GM18520 (cell line): ENCODE results near the gene VAV2.

Experiments
- ATAC-seq: cut with Tn5 transposase; IDR thresholded peaks from one replicate; pipeline ENCODE4 v1.9.1; 2021; ENCODE audit not compliant: unreplicated experiment

Gene VAV2

DNA sequence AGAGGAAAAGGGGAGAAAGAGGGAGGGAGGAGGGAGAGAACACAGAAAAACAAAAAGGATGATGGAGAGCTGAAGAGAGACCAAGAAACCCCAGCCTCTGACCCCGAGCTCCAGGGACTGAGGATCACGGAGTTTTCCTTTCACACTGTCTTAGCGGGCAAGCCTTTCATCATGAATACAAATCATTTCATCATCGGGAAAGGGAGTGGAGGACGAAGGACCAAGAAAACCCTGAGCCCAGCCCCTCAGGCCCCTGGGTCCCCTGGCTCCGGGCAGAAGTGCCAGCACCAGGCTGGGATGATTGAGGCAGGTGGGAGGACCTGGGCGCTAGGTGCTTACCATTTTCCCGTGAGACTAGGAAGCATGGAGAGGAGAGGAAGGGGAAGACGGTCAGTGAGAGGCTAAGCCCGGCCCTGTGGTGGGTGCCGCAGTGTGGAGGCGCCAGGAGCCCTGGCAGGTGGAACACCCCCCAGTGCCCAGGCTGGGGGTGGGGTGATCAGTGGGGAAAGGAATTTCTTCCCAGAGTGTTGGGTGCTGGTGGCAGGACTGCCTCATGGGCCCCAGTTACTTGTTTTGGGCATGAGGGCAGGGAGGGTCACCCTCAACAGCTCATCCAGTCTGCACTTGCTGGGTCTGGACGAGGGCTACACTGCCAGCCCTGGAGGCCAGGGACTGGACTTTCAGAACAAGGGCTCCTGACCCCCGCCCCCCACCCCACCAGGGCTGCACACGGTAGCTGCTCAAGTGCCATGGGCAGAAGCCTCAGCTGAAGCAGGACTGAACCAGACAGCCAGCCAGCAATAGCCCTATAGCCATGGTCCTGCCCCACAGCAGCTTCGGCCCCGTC, 205.0 kb downstream of the VAV2 start:
- ATAC-seq = no peak

DNA sequence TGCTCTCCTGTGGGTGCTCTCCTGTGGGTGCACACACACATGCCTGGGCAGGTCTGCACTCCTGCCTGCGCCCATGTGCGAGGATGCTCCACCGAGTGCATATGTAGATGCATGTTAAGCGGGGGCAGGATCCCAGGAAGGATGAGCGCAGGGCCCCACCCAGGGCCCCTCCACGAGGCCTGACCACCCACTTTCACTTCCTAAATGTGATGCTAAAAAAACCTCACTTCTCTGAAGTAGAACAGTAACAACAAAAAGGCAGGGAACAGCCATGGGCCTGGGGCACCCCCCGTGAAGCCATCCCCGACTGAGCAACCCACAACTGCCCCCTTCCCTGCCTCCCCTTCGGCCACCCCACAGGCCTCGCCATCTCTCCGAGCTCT, 205.8 kb downstream of the VAV2 start:
- no peak for ATAC-seq

DNA sequence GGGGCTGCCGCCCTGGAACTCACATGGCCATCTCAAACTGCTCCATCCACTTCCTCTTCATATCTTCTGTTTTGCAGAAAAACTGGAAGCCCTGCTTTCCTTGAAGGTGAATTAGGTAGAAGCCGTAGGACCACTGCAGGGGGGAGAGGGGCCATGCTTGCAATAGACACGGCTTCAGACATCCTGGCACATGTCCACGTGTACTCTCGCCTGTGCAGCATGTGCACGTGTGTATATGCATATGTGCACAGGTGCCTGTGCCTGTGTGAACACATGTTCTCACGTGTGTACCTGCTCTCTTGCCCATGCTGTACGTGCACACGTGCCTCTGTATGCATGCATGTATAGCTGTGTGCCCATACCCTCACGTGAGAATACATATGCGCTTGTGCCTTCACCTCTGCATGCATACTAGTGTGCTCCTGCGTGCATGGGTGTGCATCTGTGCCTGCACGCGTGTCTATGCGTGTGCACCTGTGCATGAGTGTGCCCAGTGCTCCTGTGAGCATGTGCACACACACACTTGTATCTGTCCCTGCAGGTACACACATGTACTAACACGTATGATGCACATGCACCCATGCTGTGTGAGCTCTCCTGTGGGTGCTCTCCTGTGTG, 206.3 kb downstream of the VAV2 start:
- ATAC-seq = no peak

DNA sequence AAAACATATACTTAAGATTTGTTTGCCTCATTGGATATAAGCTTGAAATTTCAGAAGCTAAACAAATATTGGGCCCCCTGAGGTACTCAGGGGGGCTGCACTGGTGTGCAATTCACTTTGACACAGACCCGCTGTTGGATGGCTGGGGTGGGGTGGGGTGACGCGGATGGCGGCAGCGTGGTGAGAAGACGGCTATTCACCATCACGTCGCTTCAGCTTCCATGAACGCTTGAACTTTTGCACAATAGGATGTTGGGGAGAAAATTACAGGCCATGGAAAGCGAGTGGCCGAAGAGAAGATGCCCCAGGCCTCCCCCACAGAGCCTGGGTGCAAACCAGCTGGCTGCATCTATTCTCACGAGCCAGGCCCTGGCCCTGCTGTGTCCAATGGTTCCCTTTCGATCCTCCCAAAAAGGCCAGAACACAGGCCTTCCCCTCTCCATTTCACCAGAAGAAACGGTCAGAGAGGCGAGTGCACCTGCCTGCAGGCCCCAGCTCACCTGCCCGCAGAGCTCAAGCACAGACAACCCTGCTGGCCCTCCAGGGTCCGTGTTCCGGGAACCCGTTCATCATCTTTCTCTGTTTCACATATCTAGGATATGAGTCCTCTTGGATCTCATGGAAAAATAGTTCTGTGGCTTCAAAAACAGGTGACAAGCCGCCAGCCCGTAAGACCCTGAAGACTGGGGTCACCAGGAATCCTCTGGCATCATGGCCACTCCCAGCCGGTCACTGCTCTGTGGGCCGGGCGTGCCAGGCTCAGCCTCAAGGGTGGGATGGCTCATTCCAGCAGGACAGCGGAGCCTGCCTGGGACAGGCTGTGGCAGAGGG, 207.2 kb downstream of the VAV2 start:
- ATAC-seq = no peak

DNA sequence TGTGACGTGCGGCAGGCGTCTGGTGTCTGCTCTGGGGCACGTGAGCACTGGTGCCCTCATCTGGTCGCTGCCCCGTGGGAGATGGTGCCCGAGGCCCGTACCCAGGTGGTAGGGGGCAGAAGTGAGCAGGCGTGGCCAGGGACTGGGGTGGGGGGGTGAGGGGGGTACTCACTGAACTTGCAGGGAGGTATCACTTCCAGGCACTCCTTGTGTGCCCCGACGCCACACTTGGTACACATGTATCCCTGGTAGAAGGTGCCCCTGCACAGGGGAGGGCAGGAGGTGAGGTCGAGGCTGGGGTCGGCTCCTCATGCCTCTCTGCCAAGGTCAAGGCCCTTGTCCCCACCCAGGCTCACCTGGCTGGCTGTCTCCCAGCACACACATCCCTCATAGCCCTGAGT, 208.8 kb downstream of the VAV2 start:
- no peak for ATAC-seq

DNA sequence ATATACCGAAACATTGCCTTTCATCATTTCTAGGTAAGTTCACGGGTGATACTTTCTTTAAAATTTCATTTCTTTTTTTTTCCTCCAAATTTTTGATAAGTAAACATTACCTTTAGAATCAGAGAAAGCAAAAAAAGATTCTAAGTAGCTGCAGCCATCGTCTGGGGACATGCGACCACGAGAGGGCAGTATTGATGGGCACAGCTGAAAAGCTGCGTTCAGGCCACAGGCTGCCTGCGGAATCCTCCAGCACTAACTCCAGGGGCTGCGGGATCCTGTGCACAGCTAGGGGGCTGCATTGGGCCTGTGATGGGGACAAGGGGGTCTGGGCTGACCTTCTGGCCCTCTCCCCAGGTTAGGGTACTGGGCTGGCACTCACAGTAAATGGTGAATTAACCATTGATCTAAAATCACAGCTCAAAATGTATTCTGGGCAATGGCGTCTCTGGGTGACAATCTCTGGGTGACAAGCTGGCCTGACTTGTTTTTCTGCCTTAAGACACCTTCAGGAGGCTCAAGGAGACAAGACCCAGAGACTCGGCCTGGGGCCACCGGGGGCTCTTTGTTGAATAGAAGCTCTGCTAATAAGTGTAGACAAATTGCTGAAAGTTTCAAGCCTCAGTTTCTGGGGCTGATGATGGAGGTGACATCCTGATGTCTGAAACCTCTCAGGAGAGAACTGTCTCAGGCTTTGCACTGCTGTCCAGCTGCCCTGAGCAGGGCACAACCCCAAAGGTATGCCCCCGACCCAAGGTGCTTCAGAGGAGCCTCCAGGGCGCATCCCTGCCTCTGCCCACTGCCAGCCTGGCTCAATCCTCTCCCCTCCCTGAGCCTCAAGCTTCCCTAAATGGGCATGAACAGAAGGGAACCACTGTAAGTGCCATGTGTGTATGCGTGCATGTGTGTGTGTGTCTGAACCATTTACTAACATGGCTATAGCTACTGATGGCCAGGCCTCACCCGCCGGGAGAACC, 209.7 kb downstream of the VAV2 start:
- ATAC-seq = no peak

DNA sequence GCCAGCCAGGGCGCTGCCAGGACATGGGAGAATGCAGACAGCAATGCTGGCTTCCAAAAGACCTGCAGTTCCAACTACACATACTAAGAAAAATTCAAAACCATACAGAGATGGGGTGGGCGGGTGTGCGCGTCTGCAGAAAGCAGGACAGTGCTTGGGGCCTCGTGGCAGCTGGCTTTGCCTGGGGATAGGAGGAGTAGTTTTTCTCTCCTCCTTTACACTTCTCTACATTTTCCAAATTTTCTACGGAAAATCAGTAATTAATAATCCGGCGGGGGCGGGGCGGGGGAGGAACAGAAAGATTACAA, 210.3 kb downstream of the VAV2 start:
- no peak for ATAC-seq

DNA sequence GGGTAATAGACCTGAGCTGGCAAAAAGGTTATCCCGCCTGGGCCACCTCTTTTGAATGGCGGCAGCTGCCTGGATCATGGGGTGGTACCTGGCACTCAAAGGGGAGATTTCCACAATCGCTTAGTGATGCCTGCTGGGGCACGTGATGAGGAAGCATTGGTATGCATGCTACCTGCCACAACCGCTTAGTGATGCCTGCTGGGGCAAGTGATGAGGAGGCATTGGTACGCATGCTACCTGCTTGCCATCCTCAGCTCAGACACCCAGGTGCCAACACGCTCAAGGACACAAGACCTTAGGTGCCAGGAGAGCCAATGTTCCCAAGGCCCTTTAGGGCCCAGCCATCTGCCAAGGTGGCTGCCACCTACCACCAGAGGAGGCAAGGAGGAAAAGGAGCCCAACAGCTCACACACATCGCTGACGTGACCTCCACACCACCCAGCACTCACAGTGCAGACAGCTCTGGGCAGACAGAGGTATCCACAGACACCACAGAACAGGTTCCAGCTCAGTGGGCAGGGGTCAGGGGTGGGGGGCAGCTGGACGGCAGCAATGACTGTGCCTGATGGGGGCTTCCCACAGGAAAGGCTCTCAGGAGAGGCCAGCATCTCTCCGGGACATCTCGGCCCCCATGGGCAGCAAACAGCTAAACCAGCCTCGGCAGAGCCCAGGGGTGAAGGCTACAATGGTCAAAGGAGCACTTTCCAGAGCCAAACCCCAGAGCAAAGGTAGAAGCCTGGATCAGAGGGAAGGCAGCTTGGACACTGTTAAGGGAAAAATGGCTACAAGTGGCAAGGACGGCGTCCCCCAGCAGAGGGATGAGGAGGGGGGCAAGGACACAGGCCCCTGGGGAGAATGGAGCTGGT, 210.9 kb downstream of the VAV2 start:
- ATAC-seq = no peak

DNA sequence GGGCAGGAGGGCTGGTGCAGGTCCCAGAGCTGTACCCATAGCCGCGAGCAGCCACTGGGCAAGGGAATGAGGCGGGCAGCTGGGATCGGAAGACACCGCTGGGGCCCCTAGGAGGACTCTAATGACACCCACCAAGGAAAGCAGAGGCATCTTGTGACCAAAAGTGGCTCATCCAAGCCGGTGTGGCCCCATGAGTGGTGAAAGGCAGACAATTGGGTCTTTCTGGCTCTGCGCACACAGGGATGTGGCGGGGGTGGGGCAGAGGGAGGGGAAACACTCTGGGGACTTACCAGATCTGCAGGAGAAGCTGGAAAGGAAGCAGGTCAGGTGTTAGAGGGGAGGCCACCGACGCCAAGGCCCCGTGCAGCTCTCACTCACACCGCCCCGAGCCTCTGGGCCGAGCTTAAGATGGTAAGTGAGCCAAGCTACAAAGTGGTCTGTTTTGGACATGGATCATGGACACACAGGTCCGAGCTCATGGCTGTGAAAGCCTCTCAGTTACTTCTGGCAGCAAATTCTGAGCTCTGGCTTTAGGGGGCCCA, 211.6 kb downstream of the VAV2 start:
- ATAC-seq = no peak

DNA sequence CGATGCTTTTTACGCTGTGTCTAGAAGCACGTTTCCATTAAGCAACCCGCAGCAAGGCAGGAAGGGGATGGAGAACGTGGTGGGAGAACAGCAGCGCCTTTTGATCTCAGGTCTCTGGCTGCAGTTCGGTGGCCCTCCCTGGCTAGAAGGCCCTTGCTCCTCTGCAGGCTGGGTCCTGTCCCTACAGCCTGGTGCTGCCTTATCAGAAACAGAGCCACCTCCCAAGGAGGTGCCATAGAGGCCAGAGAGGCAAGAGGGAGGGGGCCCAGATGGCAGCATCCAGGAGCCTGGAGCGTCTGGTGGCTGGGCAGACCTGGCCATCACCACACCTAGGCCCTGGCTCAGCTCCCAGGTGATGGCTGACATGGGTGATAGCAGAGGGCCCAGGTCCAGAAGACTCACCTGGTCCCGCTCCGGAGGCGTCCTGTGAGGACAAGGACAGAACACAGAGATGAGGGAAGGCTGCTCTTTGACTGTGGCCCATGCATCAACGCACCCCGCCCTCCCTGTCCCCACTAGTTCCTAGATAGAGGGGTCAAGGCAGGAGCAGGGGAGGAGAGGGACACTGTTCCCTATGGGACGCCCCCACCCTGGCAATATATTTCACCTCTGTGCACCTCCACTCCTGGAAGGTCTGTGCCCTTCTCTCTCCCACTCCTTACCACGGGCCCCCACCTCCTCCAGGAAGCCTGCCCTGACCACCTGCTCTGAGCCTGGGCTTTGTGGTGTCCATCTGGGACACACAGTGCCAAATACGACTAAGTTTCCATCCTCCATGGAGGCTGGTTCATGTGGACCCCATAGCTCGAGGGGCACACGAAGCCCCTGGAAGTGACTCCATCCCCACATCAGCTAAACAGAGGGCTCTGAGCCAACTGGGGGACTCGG, 212.4 kb downstream of the VAV2 start:
- no peak for ATAC-seq

DNA sequence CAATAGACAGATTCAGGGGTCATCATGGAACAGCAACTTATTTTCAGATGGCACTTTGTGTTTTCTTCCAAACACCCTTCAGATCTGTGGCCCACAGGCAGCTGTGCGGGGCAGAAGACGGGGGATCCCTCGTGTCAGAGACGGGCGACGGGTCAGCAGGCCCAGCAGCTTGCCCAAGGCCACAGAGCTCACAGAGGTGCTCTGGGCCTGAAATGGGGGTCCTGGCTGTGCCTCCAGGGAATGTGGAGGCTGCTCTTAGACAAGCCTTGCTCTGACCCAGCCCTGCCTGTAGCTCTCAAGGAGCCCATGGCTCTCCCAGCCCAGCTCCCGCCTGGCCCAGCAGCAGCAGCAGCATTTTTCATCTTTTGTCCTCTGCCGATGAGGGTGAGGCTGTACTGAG, 213.0 kb downstream of the VAV2 start:
- ATAC-seq = no peak

DNA sequence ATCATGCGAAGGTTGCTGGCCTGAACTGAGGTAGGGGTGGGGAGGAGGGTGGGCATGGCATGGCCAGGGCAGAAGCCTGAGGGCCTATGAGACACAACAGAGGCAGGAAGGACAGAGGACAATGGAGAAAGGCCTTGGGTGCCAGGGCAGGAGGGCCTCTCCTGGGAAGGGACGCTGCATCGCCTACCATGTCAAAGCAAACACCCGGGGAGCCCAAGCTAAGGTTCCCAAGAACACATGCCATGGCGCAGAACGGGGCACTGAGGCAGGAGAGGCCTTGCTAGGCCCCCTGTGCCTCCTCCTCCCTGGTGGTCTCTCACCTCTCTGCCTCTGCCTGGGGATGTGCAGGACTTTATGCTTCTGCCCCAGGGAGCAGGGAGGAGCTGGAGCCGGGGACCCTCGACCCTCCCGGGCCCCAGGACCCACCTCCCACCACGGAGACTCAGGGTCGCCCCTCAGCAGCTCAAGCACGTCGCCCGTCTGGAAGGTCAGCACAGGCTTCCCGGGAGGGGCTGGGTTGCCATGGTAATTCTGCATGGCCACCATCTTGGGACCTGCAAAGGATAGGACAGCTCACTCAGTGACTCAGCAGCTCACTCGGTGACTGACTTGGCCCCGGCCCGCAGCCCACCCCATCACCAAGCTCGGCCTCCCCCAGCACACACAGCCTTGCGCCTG, 213.6 kb downstream of the VAV2 start:
- no peak for ATAC-seq

DNA sequence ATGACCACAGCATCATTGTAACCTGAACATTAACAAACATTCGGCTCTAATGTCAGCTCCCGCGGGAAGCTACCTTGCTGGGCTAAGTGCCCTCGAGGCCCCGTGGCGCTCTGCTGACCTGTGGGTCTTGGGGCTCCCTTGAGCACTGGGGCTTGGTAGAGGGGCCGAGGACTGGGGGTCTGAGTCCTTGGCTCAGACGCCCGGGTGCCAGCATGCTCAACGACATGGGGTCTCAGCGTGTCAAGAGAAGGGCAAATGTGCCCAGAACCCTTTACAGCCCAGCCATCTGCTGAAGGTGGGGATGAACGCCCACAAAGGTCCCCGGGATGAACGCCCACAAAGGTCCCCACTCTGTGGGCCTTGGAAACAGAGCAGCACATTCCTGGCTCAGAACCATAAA, 214.3 kb downstream of the VAV2 start:
- no peak for ATAC-seq

DNA sequence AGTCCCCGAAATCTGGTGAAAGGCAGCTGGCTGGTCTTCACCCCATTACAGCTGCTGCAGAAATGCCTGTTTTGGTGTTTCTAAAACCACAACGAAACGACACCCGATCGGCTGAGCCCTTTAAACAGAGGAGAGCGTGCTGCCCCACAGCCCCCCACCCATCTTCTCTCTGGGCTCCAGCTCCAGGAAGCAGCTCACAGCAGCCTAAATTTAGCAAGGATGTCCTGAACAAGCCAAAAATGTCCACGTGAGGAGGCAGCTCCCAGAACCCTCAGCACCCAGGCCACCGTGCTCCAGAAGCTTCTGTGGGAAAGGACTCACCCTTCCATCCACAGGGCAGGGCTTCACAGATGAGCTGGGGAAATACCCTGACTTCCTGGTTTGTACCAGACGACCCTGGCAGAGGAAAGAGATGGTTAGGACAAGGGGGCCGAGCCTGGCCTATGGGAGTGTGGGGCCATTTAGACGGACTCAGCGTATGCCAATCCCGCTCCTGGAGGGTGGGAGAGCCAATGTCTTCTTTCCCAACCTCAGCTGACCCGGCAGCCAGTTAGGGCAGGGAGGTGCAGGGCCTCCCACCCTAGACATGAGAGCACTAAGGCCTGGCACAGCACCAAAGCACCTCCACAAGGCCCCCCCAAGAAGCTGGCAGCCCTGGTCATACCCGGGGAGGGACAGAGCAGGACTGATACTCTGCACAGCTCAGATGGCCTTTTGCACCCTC, 214.9 kb downstream of the VAV2 start:
- no peak for ATAC-seq

DNA sequence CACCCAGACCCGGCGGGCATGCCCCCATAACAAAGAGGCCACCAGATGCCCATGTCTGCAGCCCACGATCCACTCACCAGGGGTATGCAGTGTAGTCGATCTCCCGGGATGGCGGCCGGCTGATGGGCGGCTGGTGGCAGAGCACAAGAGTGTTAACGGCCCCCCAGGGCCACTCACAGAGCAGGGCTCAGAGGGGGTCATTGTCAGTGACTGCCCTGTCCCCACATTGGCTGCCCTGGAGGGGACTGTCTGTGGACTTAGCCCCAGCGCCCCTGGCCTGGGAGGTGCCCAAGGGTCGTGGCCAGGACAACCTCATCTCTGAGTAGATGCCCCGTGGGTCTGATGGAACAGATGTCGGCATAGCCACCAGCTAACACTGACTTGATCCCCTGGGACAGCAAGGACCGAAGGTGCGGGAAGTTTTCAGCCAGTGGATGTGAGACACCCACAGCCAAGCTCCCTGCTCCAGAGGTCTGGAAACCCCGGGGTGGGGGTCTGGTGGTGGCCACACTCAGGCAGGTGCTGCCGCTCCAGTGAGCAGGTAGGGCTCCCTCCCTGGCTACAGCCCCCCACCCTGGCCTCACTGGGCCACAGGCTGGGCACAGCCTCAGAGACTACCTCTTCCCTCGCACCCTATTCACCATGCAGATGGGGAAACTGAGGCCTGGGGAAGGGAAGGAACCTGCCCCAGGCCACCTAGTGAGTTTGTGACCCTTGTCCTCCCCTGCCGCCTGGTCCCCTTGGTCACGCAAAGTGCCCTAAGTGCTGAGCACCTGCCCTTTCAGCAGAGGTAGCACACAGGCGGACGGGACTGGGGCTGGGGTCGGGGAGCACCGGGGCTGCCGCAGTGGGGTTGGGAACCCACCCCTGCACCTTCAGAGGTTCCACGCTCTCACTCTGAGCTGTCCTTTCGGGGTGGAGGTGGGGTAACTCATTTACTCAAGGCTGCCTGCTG, 215.9 kb downstream of the VAV2 start:
- ATAC-seq = no peak

DNA sequence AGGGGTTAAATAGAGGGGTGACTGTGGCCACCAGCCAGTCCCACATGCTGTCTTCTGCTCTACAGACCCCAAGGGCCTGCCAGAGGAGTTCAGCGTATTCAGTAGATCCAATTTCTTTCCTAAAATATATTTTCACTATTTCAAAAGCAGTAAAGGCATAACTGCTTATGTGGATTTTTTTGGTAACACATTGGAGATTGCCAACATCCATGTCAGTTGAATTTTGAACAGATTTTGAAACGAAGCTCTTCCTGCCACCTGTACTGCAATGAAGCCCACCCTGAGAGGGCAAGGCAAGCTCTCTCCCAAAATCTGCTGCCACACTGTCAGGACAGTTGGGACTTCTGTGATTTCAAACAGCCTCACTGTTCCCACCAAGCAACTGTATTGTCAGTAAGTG, 216.8 kb downstream of the VAV2 start:
- ATAC-seq = no peak
